Omental fat pad (tissue), 4 donors: Measurements from ENCODE around the gene KDM7A. TPM values are rescaled to one million over a fixed set of nuclear protein-coding genes. Genes with fewer than 3 reads are reported as not detected.

Experiments used
- ATAC-seq: fragments of 150-250 bp; one replicate; pipeline ENCODE4 v1.9.1; 2016; ENCODE audit warnings: mild to moderate bottlenecking, moderate library complexity; ENCODE audit not compliant: low FRiP score
- DNase-seq: peaks from one replicate; pipeline ENCODE4 v3.0.0-alpha.2; 2019; ENCODE audit warnings: low spot score
- total RNA-seq, 4 donors: library from RNA; depleted of rRNA; stranded (reverse); fragments of >200 nt; gene quantifications; one replicate each; pipeline ENCODE4 v1.1.0, GENCODE V29; 2016
- TF ChIP-seq, protein P1 (sequence below), 3 donors: fragments of 450-650 bp; IDR thresholded peaks; one replicate each; pipeline ENCODE4 v1.5.1; 2016 to 2017; ENCODE audit warnings: antibody characterized with exemption in 3 of 3, mild to moderate bottlenecking in 3 of 3, moderate library complexity in 2 of 3

KDM7A gene
- total RNA-seq, 4 donors from 2014 or later = 16.8 to 33.7 (median 19.2) TPM

- TF ChIP-seq, protein P1, sequence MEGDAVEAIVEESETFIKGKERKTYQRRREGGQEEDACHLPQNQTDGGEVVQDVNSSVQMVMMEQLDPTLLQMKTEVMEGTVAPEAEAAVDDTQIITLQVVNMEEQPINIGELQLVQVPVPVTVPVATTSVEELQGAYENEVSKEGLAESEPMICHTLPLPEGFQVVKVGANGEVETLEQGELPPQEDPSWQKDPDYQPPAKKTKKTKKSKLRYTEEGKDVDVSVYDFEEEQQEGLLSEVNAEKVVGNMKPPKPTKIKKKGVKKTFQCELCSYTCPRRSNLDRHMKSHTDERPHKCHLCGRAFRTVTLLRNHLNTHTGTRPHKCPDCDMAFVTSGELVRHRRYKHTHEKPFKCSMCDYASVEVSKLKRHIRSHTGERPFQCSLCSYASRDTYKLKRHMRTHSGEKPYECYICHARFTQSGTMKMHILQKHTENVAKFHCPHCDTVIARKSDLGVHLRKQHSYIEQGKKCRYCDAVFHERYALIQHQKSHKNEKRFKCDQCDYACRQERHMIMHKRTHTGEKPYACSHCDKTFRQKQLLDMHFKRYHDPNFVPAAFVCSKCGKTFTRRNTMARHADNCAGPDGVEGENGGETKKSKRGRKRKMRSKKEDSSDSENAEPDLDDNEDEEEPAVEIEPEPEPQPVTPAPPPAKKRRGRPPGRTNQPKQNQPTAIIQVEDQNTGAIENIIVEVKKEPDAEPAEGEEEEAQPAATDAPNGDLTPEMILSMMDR (IDR thresholded peaks at IDR 0.05) = no peak
- DNase-seq = no peak
- no peak for ATAC-seq
These were observed 32.0 kb downstream of the KDM7A start for GRCh38 chr7:140144821-140145220.

- DNase-seq = no peak
- TF ChIP-seq, protein P1 (IDR thresholded peaks at IDR 0.05) = no peak
- ATAC-seq = no peak
These were observed 32.8 kb downstream of the KDM7A start for GRCh38 chr7:140143997-140144396.

GRCh38 chr7:140142031-140142430, 34.8 kb downstream of the KDM7A start:
- no peak for ATAC-seq
- TF ChIP-seq, protein P1 (IDR thresholded peaks at IDR 0.05) = no peak
- no peak for DNase-seq

DNA sequence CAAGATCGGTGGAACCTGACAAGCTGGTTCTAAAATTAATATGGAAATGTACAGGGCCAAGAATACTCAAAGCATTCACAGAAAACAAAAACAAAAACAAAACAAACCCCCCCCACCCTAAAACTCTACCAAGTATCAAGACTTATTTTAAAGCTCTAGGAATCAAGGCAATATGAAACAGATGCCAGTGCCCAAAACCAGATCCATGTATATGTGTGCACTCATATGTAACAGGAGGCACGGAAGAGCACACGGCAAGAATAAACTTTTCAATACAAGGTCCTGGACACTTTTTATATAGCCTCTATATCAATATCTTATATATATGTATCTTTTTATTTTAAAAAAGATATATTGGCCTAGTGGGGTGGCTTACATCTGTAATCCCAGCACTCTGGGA, 35.5 kb downstream of the KDM7A start:
- TF ChIP-seq, protein P1 (IDR thresholded peaks at IDR 0.05) = no peak
- ATAC-seq (no peak), DNase-seq (no peak)

GRCh38 chr7:140137078-140137477, 39.7 kb downstream of the KDM7A start:
- ATAC-seq (no peak), DNase-seq (no peak)
- TF ChIP-seq, protein P1 (IDR thresholded peaks at IDR 0.05) = no peak

- no peak for ATAC-seq
- no peak for DNase-seq
- TF ChIP-seq, protein P1 (IDR thresholded peaks at IDR 0.05) = no peak
These were observed 40.7 kb downstream of the KDM7A start for GRCh38 chr7:140136073-140136472.

DNA sequence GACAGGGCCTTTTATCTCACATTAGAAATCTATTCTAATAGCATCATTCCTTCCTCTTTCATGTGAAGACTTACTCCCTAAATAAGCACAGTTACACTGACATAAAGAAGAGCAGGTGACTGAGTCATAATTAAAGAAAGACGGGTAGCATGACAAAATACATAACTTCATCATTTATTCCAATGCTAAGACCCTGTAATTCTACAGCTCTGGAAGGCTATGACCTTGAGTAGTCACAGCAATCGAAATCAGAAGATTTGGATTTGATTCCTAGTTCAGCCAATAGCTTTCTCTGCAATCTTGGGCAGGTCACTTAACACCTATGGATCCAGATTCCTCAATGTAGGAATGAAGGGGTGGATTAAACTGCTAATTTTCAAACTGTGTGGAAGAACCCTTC, 42.7 kb downstream of the KDM7A start:
- TF ChIP-seq, protein P1 (IDR thresholded peaks at IDR 0.05) = no peak
- DNase-seq = no peak
- ATAC-seq = no peak
